Left renal pelvis (tissue), 4 donors: ENCODE measurements around the gene RNPS1. TPM values are rescaled to one million over a fixed set of nuclear protein-coding genes. Genes with fewer than 3 reads are reported as not detected.

Experiments used
- polyA plus RNA-seq, 4 donors: library from polyadenylated mRNA; unstranded; fragments of 120-200 nt; gene quantifications; one replicate each; pipeline ENCODE4 v1.2.1, GENCODE V29; 2013; ENCODE audit not compliant: insufficient read length in 4 of 4

Gene RNPS1
- polyA plus RNA-seq, 4 donors, result 146 to 214 (median 201) TPM

Other genes with a start within 250 kb of the RNPS1 start
- gene NPW, start 248.3 kb downstream of the RNPS1 start, polyA plus RNA-seq, result 10 to 100 TPM in 1 of 4 donors, 1 to 10 TPM in 3; 4.2 to 12.3 (median 7.3) TPM
- 100 to 1,000 TPM; 102 to 161 (median 104) TPM for gene NHERF2, start 241.2 kb downstream of the RNPS1 start, polyA plus RNA-seq
- gene NTHL1, start 220.3 kb downstream of the RNPS1 start, polyA plus RNA-seq, result 10 to 100 TPM; 15.8 to 27.1 (median 17.5) TPM
- 100 to 1,000 TPM; 121 to 183 (median 146) TPM for gene TSC2, start 220.1 kb downstream of the RNPS1 start, polyA plus RNA-seq
- 100 to 1,000 TPM in 2 of 4 donors, 10 to 100 TPM in 2; 51.6 to 119 (median 94.0) TPM for gene PKD1, start 132.2 kb downstream of the RNPS1 start, polyA plus RNA-seq
- gene RAB26, start 119.5 kb downstream of the RNPS1 start, polyA plus RNA-seq, result 1 to 10 TPM; 1.9 to 4.0 (median 2.4) TPM
- 10 to 100 TPM; 41.7 to 56.9 (median 50.5) TPM for gene TRAF7, start 112.3 kb downstream of the RNPS1 start, polyA plus RNA-seq
- 1 to 10 TPM in 3 of 4 donors, under 1 TPM in 1; 0.79 to 2.4 (median 1.4) TPM for gene CASKIN1, start 71.5 kb downstream of the RNPS1 start, polyA plus RNA-seq
- gene MLST8, start 62.7 kb downstream of the RNPS1 start, polyA plus RNA-seq, result 10 to 100 TPM; 32.8 to 55.0 (median 40.7) TPM
- 10 to 100 TPM in 1 of 4 donors, 1 to 10 TPM in 3; 4.6 to 11.5 (median 5.4) TPM for gene BRICD5, start 57.3 kb downstream of the RNPS1 start, polyA plus RNA-seq
- gene PGP, start 53.3 kb downstream of the RNPS1 start, polyA plus RNA-seq, result 10 to 100 TPM in 3 of 4 donors, 1 to 10 TPM in 1; 7.3 to 19.3 (median 13.3) TPM
- gene E4F1, start 44.5 kb downstream of the RNPS1 start, polyA plus RNA-seq, result 10 to 100 TPM; 13.8 to 24.3 (median 15.7) TPM
- gene DNASE1L2, start 31.7 kb downstream of the RNPS1 start, polyA plus RNA-seq, result 1 to 10 TPM in 1 of 4 donors, under 1 TPM in 3; 0.63 to 2.0 (median 0.90) TPM
- 10 to 100 TPM; 30.5 to 89.5 (median 58.5) TPM for gene ECI1, start 16.5 kb downstream of the RNPS1 start, polyA plus RNA-seq
- 10 to 100 TPM in 1 of 4 donors, 1 to 10 TPM in 3; 5.0 to 15.4 (median 5.9) TPM for gene ABCA3, start 72.6 kb upstream of the RNPS1 start, polyA plus RNA-seq
- gene CCNF, start 161.3 kb upstream of the RNPS1 start, polyA plus RNA-seq, result 10 to 100 TPM in 2 of 4 donors, 1 to 10 TPM in 2; 7.8 to 11.9 (median 10.3) TPM
- 10 to 100 TPM in 2 of 4 donors, 1 to 10 TPM in 2; 6.1 to 14.6 (median 10.1) TPM for gene TEDC2, start 192.0 kb upstream of the RNPS1 start, polyA plus RNA-seq
- 1 to 10 TPM; 2.1 to 5.0 (median 2.6) TPM for gene NTN3, start 203.2 kb upstream of the RNPS1 start, polyA plus RNA-seq
- 10 to 100 TPM; 15.1 to 22.7 (median 18.3) TPM for gene TBC1D24, start 207.0 kb upstream of the RNPS1 start, polyA plus RNA-seq
- 100 to 1,000 TPM; 127 to 274 (median 170) TPM for gene ATP6V0C, start 245.8 kb upstream of the RNPS1 start, polyA plus RNA-seq